ENCODE results near the gene SELENOF.

Gene SELENOF

DNA sequence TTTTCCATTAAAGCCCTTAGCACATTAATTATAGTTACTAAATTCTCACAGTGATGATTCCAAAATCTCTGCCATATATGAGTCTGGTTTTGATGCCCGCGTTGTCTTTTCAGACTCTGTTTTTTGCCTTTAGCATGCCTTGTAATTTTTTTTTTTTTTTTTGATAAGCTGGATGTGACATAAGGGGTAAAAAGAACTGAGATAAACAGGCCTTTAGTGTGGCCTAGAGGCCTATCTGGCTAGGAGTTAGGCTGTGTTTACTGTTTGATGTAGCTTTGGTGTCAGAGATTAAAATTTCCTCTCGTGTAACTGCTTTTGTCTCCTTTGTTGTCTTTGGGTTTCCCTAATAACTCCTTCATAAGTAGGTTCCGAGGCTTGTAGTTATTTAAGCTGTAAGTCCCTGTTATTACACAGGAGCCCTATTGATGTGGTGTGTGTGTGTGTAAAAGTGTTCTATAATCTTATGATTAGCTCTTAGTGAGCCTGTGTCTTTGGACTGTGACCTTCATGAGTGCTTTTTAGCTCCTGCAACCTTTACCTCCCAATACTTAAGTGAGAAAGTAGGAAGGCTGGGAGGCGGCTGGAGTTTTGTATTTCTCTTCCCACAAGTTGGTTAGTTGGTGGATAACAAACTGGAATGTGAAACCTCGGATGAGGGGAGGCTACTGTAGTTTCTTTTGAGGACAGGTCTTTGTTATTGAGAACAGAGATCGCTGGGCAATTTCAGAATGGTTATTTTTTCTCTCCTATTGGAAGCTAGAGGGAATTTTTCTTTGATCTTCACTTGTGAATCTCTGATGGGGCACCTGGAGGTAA lies 19.8 kb upstream of the SELENOF start:
- TF ChIP-seq GATA3 (IDR thresholded peaks at IDR 0.05; ENCODE audit: low read depth, low read length) = no peak
- no peak for TF ChIP-seq GATA2 (IDR thresholded peaks at IDR 0.05; ENCODE audit: low read depth, low read length)

DNA sequence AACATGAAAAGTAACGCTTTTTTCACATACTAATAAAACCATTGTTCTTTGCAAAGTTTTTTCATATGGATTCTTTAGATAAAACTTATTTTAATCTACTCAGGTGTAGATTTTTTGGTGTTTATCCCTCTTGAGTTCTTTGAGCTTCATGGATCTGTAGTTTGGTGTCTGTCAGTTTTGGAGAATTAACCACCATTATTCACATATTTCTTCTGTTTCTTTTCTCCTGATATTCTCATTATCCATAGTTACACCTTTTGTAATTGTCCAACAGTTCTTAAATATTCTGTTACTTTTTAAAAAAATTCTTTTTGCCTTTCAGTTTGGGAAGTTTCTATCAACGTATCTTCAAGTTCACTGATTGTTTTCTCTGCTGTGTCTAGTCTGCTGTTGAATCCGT lies 19.1 kb upstream of the SELENOF start:
- TF ChIP-seq GATA2 (IDR thresholded peaks at IDR 0.05; ENCODE audit: low read depth, low read length) (no peak), GATA3 (IDR thresholded peaks at IDR 0.05; ENCODE audit: low read depth, low read length) (no peak)

DNA sequence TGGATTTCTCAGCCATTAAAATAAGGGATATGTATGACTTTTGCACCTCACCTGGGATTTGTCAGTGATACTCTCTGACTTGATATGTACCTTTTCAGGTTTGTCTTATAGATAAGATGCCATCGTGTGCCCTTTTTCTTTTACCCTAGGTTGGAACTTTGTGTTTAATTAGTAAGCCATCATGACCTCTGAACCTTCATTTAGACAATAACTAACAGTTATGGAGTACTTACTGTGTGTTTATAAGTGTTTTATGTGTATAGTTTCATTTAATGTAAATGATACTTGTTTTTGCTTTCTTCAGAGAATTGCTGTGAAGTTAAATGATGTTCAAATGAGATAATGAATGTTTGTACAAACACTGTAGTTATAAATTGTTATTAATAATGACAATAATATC lies 14.9 kb upstream of the SELENOF start:
- TF ChIP-seq GATA2 (IDR thresholded peaks at IDR 0.05; ENCODE audit: low read depth, low read length) = no peak
- no peak for TF ChIP-seq GATA3 (IDR thresholded peaks at IDR 0.05; ENCODE audit: low read depth, low read length)

DNA sequence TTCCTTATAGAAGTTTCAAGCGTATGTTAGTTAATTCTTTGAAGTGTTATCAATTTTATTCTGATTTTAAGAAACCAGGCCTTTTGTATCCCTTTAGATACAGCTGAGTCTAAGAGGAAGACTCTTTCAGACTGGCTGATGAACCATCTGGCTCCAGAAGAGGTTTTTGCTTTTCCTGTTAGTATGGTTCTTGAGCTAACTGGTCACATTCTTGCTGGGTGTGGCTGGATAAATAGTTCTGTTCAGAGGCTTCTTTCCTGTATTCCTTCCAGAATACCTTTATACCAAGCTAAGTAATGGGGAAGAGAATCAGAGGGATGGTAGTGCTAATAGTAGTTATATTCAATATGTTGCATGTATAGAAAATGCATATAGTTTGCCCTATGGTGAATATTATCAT lies 13.0 kb upstream of the SELENOF start:
- TF ChIP-seq GATA3 (IDR thresholded peaks at IDR 0.05; ENCODE audit: low read depth, low read length) (no peak), GATA2 (IDR thresholded peaks at IDR 0.05; ENCODE audit: low read depth, low read length) (no peak)

GRCh38 chr1:86925742-86926141 lies 11.8 kb upstream of the SELENOF start:
- TF ChIP-seq GATA3 (IDR thresholded peaks at IDR 0.05; ENCODE audit: low read depth, low read length) (no peak), GATA2 (IDR thresholded peaks at IDR 0.05; ENCODE audit: low read depth, low read length) (no peak)

DNA sequence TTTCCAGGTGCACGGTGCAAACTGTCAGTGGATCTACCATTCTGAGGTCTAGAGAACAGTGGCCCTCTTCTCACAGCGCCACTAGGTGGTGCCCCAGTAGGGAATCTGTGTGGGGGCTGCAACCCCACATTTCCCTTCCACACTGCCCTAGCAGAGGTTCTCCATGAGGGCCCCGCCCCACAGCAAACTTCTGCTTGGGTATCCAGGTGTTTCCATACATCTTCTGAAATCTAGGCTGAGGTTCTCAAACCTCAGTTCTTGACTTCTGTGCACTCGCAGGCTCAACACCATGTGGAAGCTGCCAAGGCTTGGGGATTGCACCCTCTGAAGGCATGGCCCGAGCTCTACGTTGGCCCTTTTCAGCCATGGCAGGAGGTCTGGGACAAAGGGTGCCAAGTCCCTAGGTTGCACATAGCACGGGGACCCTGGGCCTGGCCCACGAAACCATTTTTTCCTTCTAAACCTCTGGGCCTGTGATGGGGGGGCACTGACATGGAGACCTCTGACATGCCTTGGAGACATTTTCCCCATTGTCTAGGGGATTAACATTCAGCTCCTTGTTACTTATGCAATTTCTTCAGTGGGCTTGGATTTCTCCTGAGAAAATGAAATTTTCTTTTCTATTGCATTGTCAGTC lies 10.5 kb upstream of the SELENOF start:
- TF ChIP-seq GATA2 (IDR thresholded peaks at IDR 0.05; ENCODE audit: low read depth, low read length) (no peak), GATA3 (IDR thresholded peaks at IDR 0.05; ENCODE audit: low read depth, low read length) (no peak)

- TF ChIP-seq GATA2 (IDR thresholded peaks at IDR 0.05; ENCODE audit: low read depth, low read length) = no peak
- TF ChIP-seq GATA3 (IDR thresholded peaks at IDR 0.05; ENCODE audit: low read depth, low read length) = no peak
Observed at GRCh38 chr1:86922445-86922844, 8.5 kb upstream of the SELENOF start.

GRCh38 chr1:86916752-86917151 lies 2.8 kb upstream of the SELENOF start:
- no peak for TF ChIP-seq GATA3 (IDR thresholded peaks at IDR 0.05; ENCODE audit: low read depth, low read length)
- no peak for TF ChIP-seq GATA2 (IDR thresholded peaks at IDR 0.05; ENCODE audit: low read depth, low read length)

DNA sequence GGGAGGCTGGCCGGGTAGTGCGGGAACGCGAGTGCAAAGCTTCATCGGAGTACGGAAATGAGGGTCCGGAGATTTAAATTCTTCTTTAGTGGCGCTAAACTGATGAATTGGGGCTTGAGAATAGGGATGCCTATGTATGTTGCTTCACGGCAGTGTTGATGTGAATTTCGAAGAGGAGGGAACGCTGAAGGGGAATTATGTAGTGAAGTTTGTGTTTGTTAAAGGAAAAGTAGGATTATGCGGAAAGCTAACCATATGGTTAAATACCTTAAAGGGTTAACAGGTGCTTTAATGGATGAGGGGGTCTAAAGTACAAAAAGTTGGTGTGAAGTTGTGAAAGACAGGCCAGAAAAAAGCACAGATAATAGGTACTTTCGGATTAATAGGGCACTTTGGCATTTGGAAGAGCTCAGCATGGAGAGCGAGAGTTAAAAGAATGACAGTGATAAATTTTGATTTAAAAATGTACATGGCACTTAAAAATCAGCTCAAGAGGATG lies 1.9 kb upstream of the SELENOF start:
- TF ChIP-seq GATA3 (IDR thresholded peaks at IDR 0.05; ENCODE audit: low read depth, low read length) (no peak), GATA2 (IDR thresholded peaks at IDR 0.05; ENCODE audit: low read depth, low read length) (no peak)

- TF ChIP-seq GATA2 (IDR thresholded peaks at IDR 0.05; ENCODE audit: low read depth, low read length) = no peak
- no peak for TF ChIP-seq GATA3 (IDR thresholded peaks at IDR 0.05; ENCODE audit: low read depth, low read length)
Observed at GRCh38 chr1:86914998-86915736, 1.2 kb upstream of the SELENOF start.

- TF ChIP-seq GATA3 (IDR thresholded peaks at IDR 0.05; ENCODE audit: low read depth, low read length) (no peak), GATA2 (IDR thresholded peaks at IDR 0.05; ENCODE audit: low read depth, low read length) (no peak)
Observed at GRCh38 chr1:86914601-86914997, 673 bp upstream of the SELENOF start, which contains the start of gene HS2ST1. HS2ST1 (plus strand) TSS chr1:86914635.

DNA sequence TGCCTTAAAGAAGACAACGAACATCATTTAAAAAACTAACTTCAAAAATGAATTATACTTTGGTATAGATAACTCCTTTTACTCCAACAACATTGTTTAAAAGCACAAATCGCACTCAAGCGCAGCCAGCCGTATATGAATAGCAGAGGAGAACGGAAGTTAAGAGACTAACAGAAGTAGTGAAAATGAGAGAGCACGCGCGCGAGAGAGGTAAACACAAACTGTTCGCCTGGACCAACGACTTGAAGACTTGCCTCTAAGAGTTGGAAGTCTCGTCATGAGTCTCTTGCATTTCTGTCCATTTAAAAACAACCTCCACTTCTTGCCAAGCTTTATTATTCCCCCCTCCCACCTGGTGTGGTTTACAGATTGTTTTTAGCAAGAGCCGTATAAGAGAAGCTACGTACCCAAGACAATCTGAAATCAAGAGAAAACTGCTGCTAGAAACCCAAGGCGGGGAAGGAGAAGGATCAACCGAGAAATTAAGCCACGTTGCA lies 479 bp downstream of the SELENOF start:
- no peak for TF ChIP-seq GATA3 (IDR thresholded peaks at IDR 0.05; ENCODE audit: low read depth, low read length)
- no peak for TF ChIP-seq GATA2 (IDR thresholded peaks at IDR 0.05; ENCODE audit: low read depth, low read length)

DNA sequence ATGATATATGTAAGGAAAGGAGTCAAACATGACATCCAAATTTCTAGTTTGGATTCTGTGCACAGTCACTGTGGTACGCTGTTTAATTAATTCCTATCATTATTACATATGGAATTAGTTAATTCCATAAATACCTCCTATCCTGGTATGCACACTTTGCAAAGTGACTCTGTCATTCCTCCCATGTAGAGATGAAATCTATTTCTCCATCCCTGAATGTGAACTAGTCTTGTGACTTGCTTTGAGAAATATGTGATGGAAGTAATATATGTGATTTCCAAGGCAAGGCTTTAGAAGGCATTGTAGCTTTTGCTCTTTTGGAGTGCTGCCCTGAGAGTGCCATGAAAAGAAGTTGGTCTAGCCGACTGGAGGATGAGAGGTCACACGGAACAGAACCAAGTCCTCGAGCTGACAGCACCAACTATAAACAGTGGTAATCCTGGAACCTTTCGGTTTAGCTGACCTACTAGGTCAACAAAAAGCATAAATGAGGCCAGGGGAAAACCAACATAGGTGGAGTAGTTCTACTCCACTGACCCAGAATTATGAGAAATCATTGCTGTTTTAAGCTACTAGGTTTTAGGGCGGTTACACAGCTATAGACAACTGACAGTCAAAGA lies 1.5 kb downstream of the SELENOF start:
- no peak for TF ChIP-seq GATA2 (IDR thresholded peaks at IDR 0.05; ENCODE audit: low read depth, low read length)
- no peak for TF ChIP-seq GATA3 (IDR thresholded peaks at IDR 0.05; ENCODE audit: low read depth, low read length)

DNA sequence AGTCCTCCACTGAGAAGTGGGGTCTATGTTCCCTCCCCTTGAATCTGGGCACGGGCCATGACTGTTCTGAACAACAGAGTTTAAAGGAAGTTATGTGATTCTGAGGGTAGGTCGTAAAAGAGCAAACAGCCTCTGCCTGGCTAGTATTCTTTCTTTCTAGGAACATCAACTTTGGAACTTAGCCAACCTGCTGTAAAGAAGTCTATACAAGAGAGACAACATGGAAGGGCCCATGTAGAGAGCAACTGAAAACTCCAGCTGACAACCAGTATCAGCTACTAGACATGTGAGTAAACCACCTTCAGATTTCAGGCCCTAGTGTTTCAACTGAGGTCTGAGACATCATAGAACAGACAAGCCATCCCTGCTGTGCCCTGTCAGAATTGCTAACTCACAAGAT lies 7.5 kb downstream of the SELENOF start:
- TF ChIP-seq GATA2 (IDR thresholded peaks at IDR 0.05; ENCODE audit: low read depth, low read length) (no peak), GATA3 (IDR thresholded peaks at IDR 0.05; ENCODE audit: low read depth, low read length) (no peak)

Measured in SH-SY5Y (cell line).